ENCODE results near the gene FAM124A. TPM values are rescaled to one million over a fixed set of nuclear protein-coding genes. Genes with fewer than 3 reads are reported as not detected.

Gene FAM124A
- total and polyA plus RNA-seq, 10 donors = 2.6 to 39.9 (median 23.7) TPM

GRCh38 chr13:51327961-51328360 lies 105.8 kb downstream of the FAM124A start:
- Histone ChIP-seq H3K27ac (no peak overlapping the region), H3K27me3 (replicated peaks in 1 of 7) (no peaks in the 10 kb centered on the region)
- 92 to 97% (median 97%) methylated on average over 2 of the region's 2 CpGs for WGBS, 5 donors

GRCh38 chr13:51328488-51328887 lies 106.3 kb downstream of the FAM124A start:
- 84 to 94% (median 91%) methylated on average over 6 of the region's 6 CpGs for WGBS, 5 donors
- Histone ChIP-seq H3K4me1 (peaks cover 0 to 11% (median 1%) of the 10 kb centered on the region in 6 donors), H3K9me3 (no peaks in the 10 kb centered on the region), H3K27me3 (replicated peaks in 1 of 7) (no peaks in the 10 kb centered on the region), H3K27ac (no peak overlapping the region), H3K4me3 (no peak overlapping the region), H3K36me3 (no peaks in the 10 kb centered on the region)
- intact Hi-C loops (cut with DNase I; ENCODE audit: low total_unique reads) = no loop called here
- no peak for DNase-seq
- TF ChIP-seq CTCF (IDR thresholded peaks at IDR 0.05 in 8 of 11, conservative IDR thresholded peaks at IDR 0.05 in 3 of 11) (no peak), POLR2AphosphoS5 (IDR thresholded peaks at IDR 0.05) (no peak), POLR2A (IDR thresholded peaks at IDR 0.05) (no peak)

More at GRCh38 chr13:51327961-51328360, 105.8 kb downstream of the FAM124A start:
- no peak for DNase-seq
- intact Hi-C loops (cut with DNase I; ENCODE audit: low total_unique reads) = no loop called here
- H3K4me1 ChIP-seq = peaks cover 0 to 11% (median 1%) of the 10 kb centered on the region in 6 donors
- H3K9me3 ChIP-seq = no peaks in the 10 kb centered on the region
- TF ChIP-seq POLR2A (IDR thresholded peaks at IDR 0.05) (no peak), CTCF (IDR thresholded peaks at IDR 0.05 in 8 of 11, conservative IDR thresholded peaks at IDR 0.05 in 3 of 11) (no peak), POLR2AphosphoS5 (IDR thresholded peaks at IDR 0.05) (no peak)
- H3K36me3 ChIP-seq = no peaks in the 10 kb centered on the region
- no peak overlapping the region for H3K4me3 ChIP-seq

DNA sequence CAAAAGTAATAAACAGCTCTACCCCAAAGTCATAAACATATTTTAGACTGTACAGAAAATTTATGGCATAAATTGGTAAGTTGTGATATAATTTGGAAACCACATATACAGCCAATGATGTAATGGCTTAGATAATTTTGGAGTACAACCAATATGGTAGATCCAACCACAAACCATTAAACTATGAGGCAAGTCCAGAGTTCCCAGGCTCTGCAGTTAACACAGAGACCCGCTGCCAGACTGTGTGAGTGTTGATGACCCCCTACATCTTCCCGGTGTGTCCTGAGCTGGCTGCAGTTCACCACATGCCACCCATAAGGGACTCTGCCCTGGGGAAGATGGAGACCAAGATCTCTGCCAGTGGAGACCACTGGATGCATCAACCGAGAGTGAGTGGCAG lies 107.4 kb downstream of the FAM124A start:
- intact Hi-C loops (cut with DNase I; ENCODE audit: low total_unique reads) = no loop called here
- Histone ChIP-seq H3K9me3 (no peaks in the 10 kb centered on the region), H3K36me3 (no peaks in the 10 kb centered on the region), H3K27ac (no peak overlapping the region), H3K4me1 (peaks cover 0 to 11% (median 1%) of the 10 kb centered on the region in 6 donors), H3K27me3 (replicated peaks in 1 of 7) (no peaks in the 10 kb centered on the region), H3K4me3 (no peak overlapping the region)
- no peak for DNase-seq
- TF ChIP-seq POLR2AphosphoS5 (IDR thresholded peaks at IDR 0.05) = no peak
- no peak for TF ChIP-seq POLR2A (IDR thresholded peaks at IDR 0.05)
- TF ChIP-seq CTCF (IDR thresholded peaks at IDR 0.05 in 8 of 11, conservative IDR thresholded peaks at IDR 0.05 in 3 of 11) = no peak
- 94 to 100% (median 95%) methylated on average over 3 of the region's 3 CpGs for WGBS, 5 donors

- H3K27me3 ChIP-seq (replicated peaks in 1 of 7) = no peaks in the 10 kb centered on the region
These were observed 108.6 kb downstream of the FAM124A start for GRCh38 chr13:51330791-51331190.

More at GRCh38 chr13:51330791-51331190, 108.6 kb downstream of the FAM124A start:
- Histone ChIP-seq H3K4me1 (peaks cover 0 to 11% (median 1%) of the 10 kb centered on the region in 6 donors), H3K36me3 (no peaks in the 10 kb centered on the region), H3K9me3 (no peaks in the 10 kb centered on the region), H3K4me3 (no peak overlapping the region), H3K27ac (no peak overlapping the region)
- intact Hi-C loops (cut with DNase I; ENCODE audit: low total_unique reads) = no loop called here
- TF ChIP-seq POLR2AphosphoS5 (IDR thresholded peaks at IDR 0.05) (no peak), POLR2A (IDR thresholded peaks at IDR 0.05) (no peak), CTCF (IDR thresholded peaks at IDR 0.05 in 8 of 11, conservative IDR thresholded peaks at IDR 0.05 in 3 of 11) (no peak)
- WGBS, 5 donors = 12 to 32% (median 20%) methylated on average over 3 of the region's 3 CpGs
- no peak for DNase-seq
